CD14-positive monocyte (primary cell): ENCODE measurements around the gene ARHGEF10L. TPM values are rescaled to one million over a fixed set of nuclear protein-coding genes. Genes with fewer than 3 reads are reported as not detected.
A peak's percentile ranks its signal among the peaks of the same experiment; 100 is the strongest.

Experiments
- DNase-seq, 3 donors: peaks; one replicate each; pipeline ENCODE4 v3.0.0-alpha.2; 2011 to 2022
- H2AFZ ChIP-seq: 2 replicates; pipeline ENCODE4 v1.6.0; 2012; ENCODE audit warnings: mild to moderate bottlenecking, low read depth, low read length, inconsistent platforms; ENCODE audit not compliant: insufficient read depth, poor library complexity, severe bottlenecking
- H3K27ac ChIP-seq, 2 donors: 1 replicate in 1 of 2; 2 replicates in 1 of 2; pipeline ENCODE4 v1.5.1; 2012 to 2013; ENCODE audit warnings: low read length in 2 of 2, control low read depth in 1 of 2, inconsistent platforms in 1 of 2, low read depth in 1 of 2, mild to moderate bottlenecking in 1 of 2
- H3K27me3 ChIP-seq, 2 donors: one replicate each; pipeline versions ENCODE4 v1.6.0 to v1.6.1; 2011 to 2013; ENCODE audit warnings: low read length in 2 of 2; ENCODE audit not compliant: control insufficient read depth in 2 of 2, insufficient read depth in 2 of 2
- H3K36me3 ChIP-seq, 2 donors: replicated peaks in 1 of 2; 1 replicate in 1 of 2; 2 replicates in 1 of 2; pipeline versions ENCODE4 v1.5.1 to v1.6.1; 2012 to 2013; ENCODE audit warnings: low read length in 2 of 2, control low read depth in 1 of 2, inconsistent platforms in 1 of 2, mild to moderate bottlenecking in 1 of 2; ENCODE audit not compliant: insufficient read depth in 2 of 2, control insufficient read depth in 1 of 2
- H3K4me1 ChIP-seq, 2 donors: 1 replicate in 1 of 2; 2 replicates in 1 of 2; pipeline versions ENCODE4 v1.5.1 to v1.6.1; 2012 to 2013; ENCODE audit warnings: low read length in 2 of 2, control low read depth in 1 of 2, inconsistent platforms in 1 of 2, mild to moderate bottlenecking in 1 of 2, moderate library complexity in 1 of 2; ENCODE audit not compliant: insufficient read depth in 2 of 2, control insufficient read depth in 1 of 2
- H3K4me2 ChIP-seq: replicated peaks from 2 replicates; pipeline ENCODE3; 2012; ENCODE audit warnings: low read length, moderate library complexity, mild to moderate bottlenecking; ENCODE audit not compliant: poor library complexity, severe bottlenecking; ENCODE audit errors: extremely low read depth
- H3K4me3 ChIP-seq, 3 experiments: fragments of 200-600 bp in 1 of 3; sonication (generic) in 1 of 3; replicated peaks in 1 of 3; 1 replicate in 2 of 3; 2 replicates in 1 of 3; pipeline ENCODE4 v1.5.1; 2011 to 2013; ENCODE audit warnings: low read length in 3 of 3, mild to moderate bottlenecking in 3 of 3, control low read depth in 2 of 3, low read depth in 2 of 3, inconsistent platforms in 1 of 3, moderate library complexity in 1 of 3
- H3K79me2 ChIP-seq: 2 replicates; pipeline ENCODE4 v1.6.0; 2012; ENCODE audit warnings: mild to moderate bottlenecking, control low read depth, inconsistent platforms, low read length, moderate library complexity; ENCODE audit not compliant: insufficient read depth
- H3K9ac ChIP-seq: 2 replicates; pipeline ENCODE4 v1.6.0; 2017; ENCODE audit warnings: low read length, mild to moderate bottlenecking; ENCODE audit not compliant: insufficient read depth, poor library complexity, severe bottlenecking
- H3K9me3 ChIP-seq, 2 donors: replicated peaks in 1 of 2; 1 replicate in 1 of 2; 2 replicates in 1 of 2; pipeline versions ENCODE4 v1.5.1 to v1.6.1; 2012 to 2013; ENCODE audit warnings: low read length in 2 of 2, control low read depth in 1 of 2; ENCODE audit not compliant: control insufficient read depth in 1 of 2, insufficient read depth in 1 of 2
- H4K20me1 ChIP-seq: 2 replicates; pipeline ENCODE4 v1.6.0; 2012; ENCODE audit warnings: mild to moderate bottlenecking, low read length, control low read depth, moderate library complexity; ENCODE audit not compliant: insufficient read depth
- H3K27ac Mint-ChIP-seq, 7 donors: one replicate each; pipeline ENCODE4 v1.8.0; 2020; ENCODE audit warnings: mild to moderate bottlenecking in 7 of 7, mixed read lengths in 7 of 7, moderate library complexity in 6 of 7, inconsistent platforms in 2 of 7
- H3K27me3 Mint-ChIP-seq, 3 donors: one replicate each; pipeline ENCODE4 v1.8.0; 2021 to 2022; ENCODE audit warnings: low read depth in 3 of 3, mild to moderate bottlenecking in 3 of 3, mixed read lengths in 3 of 3, moderate library complexity in 3 of 3, inconsistent platforms in 1 of 3
- H3K36me3 Mint-ChIP-seq, 2 donors: one replicate each; pipeline ENCODE4 v1.8.0; 2020; ENCODE audit warnings: mixed read lengths in 2 of 2, inconsistent platforms in 1 of 2, mild to moderate bottlenecking in 1 of 2
- H3K4me1 Mint-ChIP-seq: one replicate; pipeline ENCODE4 v1.8.0; 2020; ENCODE audit warnings: mild to moderate bottlenecking, mixed read lengths
- H3K4me3 Mint-ChIP-seq, 2 donors: one replicate each; pipeline ENCODE4 v1.8.0; 2020; ENCODE audit warnings: mild to moderate bottlenecking in 2 of 2, mixed read lengths in 2 of 2, moderate library complexity in 1 of 2
- H3K9me3 Mint-ChIP-seq, 7 donors: one replicate each; pipeline ENCODE4 v1.8.0; 2020 to 2022; ENCODE audit warnings: mixed read lengths in 7 of 7, mild to moderate bottlenecking in 6 of 7, moderate library complexity in 6 of 7, inconsistent platforms in 2 of 7
- WGBS: methylation state at CpG from one replicate; pipeline ENCODE4 v1.1.5; 2013; ENCODE audit warnings: missing lambda C conversion rate; ENCODE audit not compliant: insufficient coverage; 5-methylcytosine and 5-hydroxymethylcytosine counted together
- intact Hi-C, 2 donors: fragments of 100-400 bp; cut with micrococcal nuclease; formaldehyde crosslinking; loops; one replicate each; pipeline versions ENCODE4 v1.15.0 to v1.15.1; 2023
- polyA plus RNA-seq, 3 donors: library from polyadenylated mRNA; depleted of rRNA in 1 of 3; unstranded in 2 of 3; stranded (reverse) in 1 of 3; fragments of 300-500 nt in 2 of 3; fragments of >200 nt in 1 of 3; fragmentation: Illumina TruSeq in 2 of 3; gene quantifications; 1 replicate in 2 of 3; 2 replicates in 1 of 3; pipeline ENCODE4 v1.2.3, GENCODE V29; 2012 to 2021
- TF ChIP-seq, protein P1 (sequence below): fragments of 200-600 bp; IDR thresholded peaks from one replicate; pipeline ENCODE4 v1.8.0; 2022; ENCODE audit warnings: antibody characterized with exemption, mild to moderate bottlenecking

ARHGEF10L gene
- polyA plus RNA-seq, 3 donors, result 20.7 to 95.7 (median 23.7) TPM

DNA sequence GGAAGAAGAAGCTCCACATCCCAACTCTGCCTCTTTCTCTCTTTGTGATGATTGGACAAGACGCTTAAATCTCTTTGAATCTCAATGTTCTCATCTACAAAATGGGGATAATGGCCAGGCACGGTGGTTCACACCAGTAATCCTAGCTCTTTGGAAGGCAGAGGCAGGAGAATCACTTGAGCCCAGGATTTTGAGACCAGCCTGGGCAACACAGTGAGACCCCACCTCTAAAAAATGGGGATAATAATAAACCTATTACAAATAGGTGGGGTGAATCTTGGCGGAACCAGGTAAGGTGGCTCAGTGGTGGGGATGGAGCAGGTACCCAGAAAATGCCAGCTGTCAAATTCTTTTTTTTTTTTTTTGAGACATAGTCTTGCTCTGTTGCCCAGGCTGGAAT, 29.4 kb upstream of the ARHGEF10L start:
- WGBS, result no CpG with 5 or more reads among the region's 3 CpGs
- Mint-ChIP-seq H3K4me3 (no peak overlapping the region), H3K27me3 (peaks cover 2 to 20% (median 13%) of the 10 kb centered on the region in 3 donors), H3K27ac (peak overlapping the region in 2 of 7 donors; percentile 1 to 54), H3K9me3 (no peaks in the 10 kb centered on the region), H3K36me3 (no peaks in the 10 kb centered on the region), H3K4me1 (peaks cover 13% of the 10 kb centered on the region)
- Histone ChIP-seq H3K4me2 (no peak overlapping the region), H3K9me3 (no peaks in the 10 kb centered on the region), H3K79me2 (no peaks in the 10 kb centered on the region), H3K27ac (no peak overlapping the region), H3K4me1 (peaks cover 11 to 12% of the 10 kb centered on the region in 2 donors), H4K20me1 (no peaks in the 10 kb centered on the region), H3K4me3 (no peak overlapping the region), H2AFZ (no peak overlapping the region), H3K27me3 (no peaks in the 10 kb centered on the region), H3K36me3 (no peaks in the 10 kb centered on the region), H3K9ac (no peak overlapping the region)
- intact Hi-C loops, result no loop called here
- no peak for DNase-seq
- TF ChIP-seq, protein P1, sequence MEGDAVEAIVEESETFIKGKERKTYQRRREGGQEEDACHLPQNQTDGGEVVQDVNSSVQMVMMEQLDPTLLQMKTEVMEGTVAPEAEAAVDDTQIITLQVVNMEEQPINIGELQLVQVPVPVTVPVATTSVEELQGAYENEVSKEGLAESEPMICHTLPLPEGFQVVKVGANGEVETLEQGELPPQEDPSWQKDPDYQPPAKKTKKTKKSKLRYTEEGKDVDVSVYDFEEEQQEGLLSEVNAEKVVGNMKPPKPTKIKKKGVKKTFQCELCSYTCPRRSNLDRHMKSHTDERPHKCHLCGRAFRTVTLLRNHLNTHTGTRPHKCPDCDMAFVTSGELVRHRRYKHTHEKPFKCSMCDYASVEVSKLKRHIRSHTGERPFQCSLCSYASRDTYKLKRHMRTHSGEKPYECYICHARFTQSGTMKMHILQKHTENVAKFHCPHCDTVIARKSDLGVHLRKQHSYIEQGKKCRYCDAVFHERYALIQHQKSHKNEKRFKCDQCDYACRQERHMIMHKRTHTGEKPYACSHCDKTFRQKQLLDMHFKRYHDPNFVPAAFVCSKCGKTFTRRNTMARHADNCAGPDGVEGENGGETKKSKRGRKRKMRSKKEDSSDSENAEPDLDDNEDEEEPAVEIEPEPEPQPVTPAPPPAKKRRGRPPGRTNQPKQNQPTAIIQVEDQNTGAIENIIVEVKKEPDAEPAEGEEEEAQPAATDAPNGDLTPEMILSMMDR, result no peak

DNA sequence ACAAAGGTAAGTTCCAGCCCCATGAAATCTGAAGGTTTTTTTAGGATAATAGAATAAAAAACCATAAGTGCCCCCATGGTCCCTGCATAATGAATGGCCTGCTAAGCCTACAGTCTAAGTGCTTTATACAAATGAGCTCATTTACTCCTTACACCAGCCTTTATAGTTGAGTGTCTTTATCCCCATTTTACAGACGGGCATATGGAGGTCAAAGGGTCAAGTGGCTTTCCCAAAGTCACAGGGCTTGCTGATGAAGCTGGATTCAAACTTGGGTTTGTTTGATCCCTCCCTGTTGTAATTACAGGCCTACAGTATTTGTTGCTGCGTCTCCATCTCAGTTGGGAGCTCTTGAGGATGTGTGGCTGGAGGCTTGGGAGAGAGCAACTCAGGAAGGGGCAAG, 28.3 kb upstream of the ARHGEF10L start:
- H3K4me3 Mint-ChIP-seq, result no peak overlapping the region
- DNase-seq, result no peak

More for the DNA sequence above, 28.3 kb upstream of the ARHGEF10L start:
- Mint-ChIP-seq H3K36me3 (no peaks in the 10 kb centered on the region), H3K9me3 (no peaks in the 10 kb centered on the region), H3K27me3 (peaks cover 4 to 23% (median 16%) of the 10 kb centered on the region in 3 donors), H3K27ac (no peak overlapping the region), H3K4me1 (peaks cover 21% of the 10 kb centered on the region)
- Histone ChIP-seq H3K4me1 (peaks cover 16 to 18% of the 10 kb centered on the region in 2 donors), H3K27ac (no peak overlapping the region), H3K79me2 (no peaks in the 10 kb centered on the region), H3K27me3 (no peaks in the 10 kb centered on the region), H3K9me3 (no peaks in the 10 kb centered on the region), H3K9ac (no peak overlapping the region), H3K4me3 (no peak overlapping the region), H4K20me1 (no peaks in the 10 kb centered on the region), H2AFZ (no peak overlapping the region), H3K36me3 (no peaks in the 10 kb centered on the region), H3K4me2 (no peak overlapping the region)
- intact Hi-C loops, result no loop called here
- TF ChIP-seq, protein P1, result no peak
- WGBS, result no CpG with 5 or more reads among the region's 2 CpGs
